Parathyroid adenoma (tissue), 2 donors: Measurements from ENCODE around the gene PRKAR1B.

Source experiments
- H2AFZ ChIP-seq: fragments of 300-600 bp; sonication (generic); one replicate; pipeline ENCODE4 v1.7.0; 2017; ENCODE audit warnings: antibody characterized with exemption, mild to moderate bottlenecking
- H3K27ac ChIP-seq: fragments of 300-600 bp; sonication (generic); one replicate; pipeline ENCODE4 v1.7.0; 2017
- H3K27me3 ChIP-seq: fragments of 300-600 bp; sonication (generic); one replicate; pipeline ENCODE4 v1.7.0; 2017; ENCODE audit warnings: low read length; ENCODE audit not compliant: control insufficient read depth, insufficient read depth
- H3K36me3 ChIP-seq: fragments of 300-600 bp; sonication (generic); one replicate; pipeline ENCODE4 v1.7.0; 2017; ENCODE audit warnings: low read length; ENCODE audit not compliant: control insufficient read depth, insufficient read depth
- H3K4me1 ChIP-seq: fragments of 300-600 bp; sonication (generic); one replicate; pipeline ENCODE4 v1.7.0; 2017; ENCODE audit warnings: control low read depth
- H3K4me2 ChIP-seq: fragments of 300-600 bp; sonication (generic); one replicate; pipeline ENCODE4 v1.7.0; 2017; ENCODE audit warnings: low read length
- H3K4me3 ChIP-seq: fragments of 300-600 bp; sonication (generic); one replicate; pipeline ENCODE4 v1.7.0; 2017; ENCODE audit warnings: low read depth, low read length
- H3K79me2 ChIP-seq: fragments of 300-600 bp; sonication (generic); one replicate; pipeline ENCODE4 v1.7.0; 2017; ENCODE audit warnings: control low read depth
- H3K9ac ChIP-seq: fragments of 300-600 bp; sonication (generic); one replicate; pipeline ENCODE4 v1.7.0; 2017; ENCODE audit warnings: mild to moderate bottlenecking
- H3K9me3 ChIP-seq: fragments of 300-600 bp; sonication (generic); one replicate; pipeline ENCODE4 v1.7.0; 2017; ENCODE audit warnings: low read length; ENCODE audit not compliant: control insufficient read depth
- CTCF ChIP-seq: fragments of 300-600 bp; sonication (generic); IDR thresholded peaks from one replicate; pipeline ENCODE4 v1.7.0; 2017; ENCODE audit warnings: antibody characterized with exemption, mild to moderate bottlenecking
- donor health status: primary hyperparathyroidism.

PRKAR1B gene

DNA sequence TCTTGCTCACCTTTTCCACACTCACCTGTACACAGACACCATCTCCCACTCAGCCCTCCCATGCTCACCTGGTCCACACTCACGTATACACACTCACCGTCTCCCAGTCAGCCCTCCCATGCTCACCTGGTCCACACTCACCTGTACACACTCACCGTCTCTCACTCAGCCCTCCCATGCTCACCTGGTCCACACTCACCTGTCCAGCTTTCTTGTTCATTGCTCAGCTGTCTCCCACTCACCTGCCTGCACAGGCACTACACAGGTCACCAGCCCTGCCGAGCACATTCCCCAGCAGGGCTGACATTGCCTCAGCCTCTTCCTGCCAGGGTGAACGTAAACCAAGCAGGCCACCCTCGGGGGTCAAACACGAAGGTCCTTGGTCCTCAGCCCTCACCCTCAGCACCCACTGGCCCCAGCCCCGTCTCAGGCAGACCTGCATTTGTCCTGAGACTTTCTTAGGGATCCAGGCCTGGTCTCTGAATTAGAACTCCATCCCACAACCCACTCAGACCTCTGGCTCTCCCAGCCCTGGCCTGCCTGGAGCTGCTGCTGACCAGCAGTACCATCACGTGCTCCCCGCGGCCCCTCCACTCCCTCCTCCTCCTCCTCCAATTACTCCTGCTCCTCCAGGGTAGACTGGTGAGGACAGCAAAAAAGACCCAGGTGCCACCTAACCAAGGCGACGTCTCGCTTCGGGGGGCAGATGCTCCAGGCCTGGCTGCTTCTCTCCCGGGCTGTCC lies 13.4 kb downstream of the PRKAR1B start:
- Histone ChIP-seq H3K4me1 (no peaks in the 10 kb centered on the region), H3K9me3 (no peaks in the 10 kb centered on the region), H3K79me2 (no peaks in the 10 kb centered on the region), H3K4me2 (no peak overlapping the region), H3K9ac (no peak overlapping the region), H3K27me3 (no peaks in the 10 kb centered on the region), H3K36me3 (no peaks in the 10 kb centered on the region), H3K4me3 (no peak overlapping the region), H2AFZ (no peak overlapping the region), H3K27ac (no peak overlapping the region)
- TF ChIP-seq CTCF: no peak

DNA sequence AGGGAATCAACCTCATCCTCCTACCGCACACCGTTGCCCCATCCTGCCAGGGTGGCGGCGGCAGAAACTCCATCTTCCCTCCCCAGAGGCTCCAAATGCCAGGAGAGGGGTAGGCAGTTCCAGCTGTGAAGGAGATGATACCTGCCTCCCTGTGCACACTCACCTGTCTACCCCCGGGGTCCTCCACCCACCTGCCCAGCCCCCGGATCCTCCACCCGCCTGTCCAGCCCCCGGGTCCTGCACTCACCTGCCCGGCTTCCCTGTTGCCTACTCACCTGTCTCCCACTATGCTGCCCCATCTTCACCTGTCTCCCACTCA lies 14.0 kb downstream of the PRKAR1B start:
- peak overlapping the region; percentile 76 for H2AFZ ChIP-seq
- no peaks in the 10 kb centered on the region for H3K9me3 ChIP-seq
- no peaks in the 10 kb centered on the region for H3K79me2 ChIP-seq
- no peak overlapping the region for H3K4me2 ChIP-seq
- no peak for TF ChIP-seq CTCF
- no peak overlapping the region for H3K27ac ChIP-seq
- no peaks in the 10 kb centered on the region for H3K36me3 ChIP-seq
- no peaks in the 10 kb centered on the region for H3K4me1 ChIP-seq
- H3K9ac ChIP-seq: no peak overlapping the region
- no peaks in the 10 kb centered on the region for H3K27me3 ChIP-seq
- H3K4me3 ChIP-seq: no peak overlapping the region

GRCh38 chr7:712381-713138 lies 14.5 kb downstream of the PRKAR1B start:
- H3K36me3 ChIP-seq: no peaks in the 10 kb centered on the region
- H3K4me2 ChIP-seq: peak overlapping the region; percentile 79
- H3K9me3 ChIP-seq: no peaks in the 10 kb centered on the region
- no peak for TF ChIP-seq CTCF
- no peak overlapping the region for H3K4me3 ChIP-seq
- no peaks in the 10 kb centered on the region for H3K79me2 ChIP-seq
- H3K27me3 ChIP-seq: no peaks in the 10 kb centered on the region
- peak overlapping the region; percentile 84 for H2AFZ ChIP-seq
- no peaks in the 10 kb centered on the region for H3K4me1 ChIP-seq
- no peak overlapping the region for H3K27ac ChIP-seq
- no peak overlapping the region for H3K9ac ChIP-seq

- Histone ChIP-seq H3K4me2 (peak overlapping the region; percentile 79), H3K27me3 (no peaks in the 10 kb centered on the region), H3K9me3 (no peaks in the 10 kb centered on the region), H3K36me3 (no peaks in the 10 kb centered on the region), H3K4me1 (no peaks in the 10 kb centered on the region), H3K79me2 (no peaks in the 10 kb centered on the region), H3K27ac (no peak overlapping the region), H3K9ac (no peak overlapping the region), H2AFZ (peak overlapping the region; percentile 84), H3K4me3 (peak overlapping the region; percentile 45)
- no peak for TF ChIP-seq CTCF
Observed at GRCh38 chr7:711922-712380, 15.1 kb downstream of the PRKAR1B start.
